ENCODE data around the gene SERTAD2. TPM values are rescaled to one million over a fixed set of nuclear protein-coding genes. Genes with fewer than 3 reads are reported as not detected.

The SERTAD2 gene
- total RNA-seq, 1 donor from 2014 or later, result 9.8 TPM

DNA sequence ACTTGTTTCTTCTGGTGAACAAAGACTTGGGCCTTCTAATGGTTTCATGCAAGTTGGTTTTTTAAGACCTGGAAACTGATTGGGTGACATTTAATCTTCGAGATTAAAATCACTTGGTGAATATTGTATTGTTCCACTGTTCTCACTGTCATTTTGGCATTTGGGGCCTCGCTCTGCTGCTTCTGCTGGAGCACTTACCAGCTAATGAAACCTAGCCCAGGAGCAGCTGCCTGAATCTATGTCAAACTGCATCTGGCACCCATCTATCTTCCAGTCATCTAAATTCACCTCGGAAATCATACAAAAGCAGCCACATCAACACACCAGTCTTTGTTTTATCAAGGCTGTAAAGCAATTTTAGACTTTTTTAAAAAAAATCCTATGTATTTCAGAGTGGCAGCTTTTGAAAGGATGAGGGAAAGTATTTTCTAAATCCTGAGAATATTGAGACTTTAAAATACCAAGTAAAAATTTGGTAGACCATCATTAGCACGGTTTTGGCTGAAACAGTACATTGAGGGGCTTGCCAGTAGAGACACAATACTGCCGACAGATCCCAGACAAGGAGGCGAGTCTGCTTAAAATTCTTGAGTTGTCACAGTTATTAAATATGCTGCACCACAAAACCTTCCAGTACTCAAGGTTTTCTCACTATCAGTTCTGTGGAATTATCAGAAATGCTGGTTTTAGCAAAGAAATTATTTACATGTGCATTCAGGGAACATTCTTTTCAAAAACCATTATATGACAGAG, 26.1 kb upstream of the SERTAD2 start:
- TF ChIP-seq, protein P1, sequence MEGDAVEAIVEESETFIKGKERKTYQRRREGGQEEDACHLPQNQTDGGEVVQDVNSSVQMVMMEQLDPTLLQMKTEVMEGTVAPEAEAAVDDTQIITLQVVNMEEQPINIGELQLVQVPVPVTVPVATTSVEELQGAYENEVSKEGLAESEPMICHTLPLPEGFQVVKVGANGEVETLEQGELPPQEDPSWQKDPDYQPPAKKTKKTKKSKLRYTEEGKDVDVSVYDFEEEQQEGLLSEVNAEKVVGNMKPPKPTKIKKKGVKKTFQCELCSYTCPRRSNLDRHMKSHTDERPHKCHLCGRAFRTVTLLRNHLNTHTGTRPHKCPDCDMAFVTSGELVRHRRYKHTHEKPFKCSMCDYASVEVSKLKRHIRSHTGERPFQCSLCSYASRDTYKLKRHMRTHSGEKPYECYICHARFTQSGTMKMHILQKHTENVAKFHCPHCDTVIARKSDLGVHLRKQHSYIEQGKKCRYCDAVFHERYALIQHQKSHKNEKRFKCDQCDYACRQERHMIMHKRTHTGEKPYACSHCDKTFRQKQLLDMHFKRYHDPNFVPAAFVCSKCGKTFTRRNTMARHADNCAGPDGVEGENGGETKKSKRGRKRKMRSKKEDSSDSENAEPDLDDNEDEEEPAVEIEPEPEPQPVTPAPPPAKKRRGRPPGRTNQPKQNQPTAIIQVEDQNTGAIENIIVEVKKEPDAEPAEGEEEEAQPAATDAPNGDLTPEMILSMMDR (IDR thresholded peaks at IDR 0.05; ENCODE audit: unreplicated experiment), result no peak
- Mint-ChIP-seq H3K36me3 (ENCODE audit: low read depth, unreplicated experiment) (no peaks in the 10 kb centered on the region), H3K4me3 (ENCODE audit: unreplicated experiment) (no peak overlapping the region), H3K27me3 (ENCODE audit: unreplicated experiment) (peaks cover 3% of the 10 kb centered on the region), H3K27ac (ENCODE audit: unreplicated experiment) (no peak overlapping the region), H3K9me3 (ENCODE audit: unreplicated experiment) (no peaks in the 10 kb centered on the region), H3K4me1 (ENCODE audit: unreplicated experiment) (no peaks in the 10 kb centered on the region)
- no peak for DNase-seq (ENCODE audit: low spot score)

GRCh38 chr2:64678771-64679590, 25.3 kb upstream of the SERTAD2 start:
- H3K4me1 Mint-ChIP-seq (ENCODE audit: unreplicated experiment), result no peaks in the 10 kb centered on the region
- H3K36me3 Mint-ChIP-seq (ENCODE audit: low read depth, unreplicated experiment), result no peaks in the 10 kb centered on the region
- H3K27ac Mint-ChIP-seq (ENCODE audit: unreplicated experiment), result no peak overlapping the region
- no peak overlapping the region for H3K4me3 Mint-ChIP-seq (ENCODE audit: unreplicated experiment)
- peaks cover 3% of the 10 kb centered on the region for H3K27me3 Mint-ChIP-seq (ENCODE audit: unreplicated experiment)
- TF ChIP-seq, protein P1 (IDR thresholded peaks at IDR 0.05; ENCODE audit: unreplicated experiment), result no peak
- DNase-seq (ENCODE audit: low spot score), result no peak
- no peaks in the 10 kb centered on the region for H3K9me3 Mint-ChIP-seq (ENCODE audit: unreplicated experiment)

GRCh38 chr2:64677530-64677929, 23.8 kb upstream of the SERTAD2 start:
- TF ChIP-seq, protein P1 (IDR thresholded peaks at IDR 0.05; ENCODE audit: unreplicated experiment), result no peak
- Mint-ChIP-seq H3K4me3 (ENCODE audit: unreplicated experiment) (no peak overlapping the region), H3K27me3 (ENCODE audit: unreplicated experiment) (peaks cover 3% of the 10 kb centered on the region), H3K4me1 (ENCODE audit: unreplicated experiment) (no peaks in the 10 kb centered on the region), H3K36me3 (ENCODE audit: low read depth, unreplicated experiment) (no peaks in the 10 kb centered on the region), H3K9me3 (ENCODE audit: unreplicated experiment) (no peaks in the 10 kb centered on the region), H3K27ac (ENCODE audit: unreplicated experiment) (no peak overlapping the region)
- no peak for DNase-seq (ENCODE audit: low spot score)

DNA sequence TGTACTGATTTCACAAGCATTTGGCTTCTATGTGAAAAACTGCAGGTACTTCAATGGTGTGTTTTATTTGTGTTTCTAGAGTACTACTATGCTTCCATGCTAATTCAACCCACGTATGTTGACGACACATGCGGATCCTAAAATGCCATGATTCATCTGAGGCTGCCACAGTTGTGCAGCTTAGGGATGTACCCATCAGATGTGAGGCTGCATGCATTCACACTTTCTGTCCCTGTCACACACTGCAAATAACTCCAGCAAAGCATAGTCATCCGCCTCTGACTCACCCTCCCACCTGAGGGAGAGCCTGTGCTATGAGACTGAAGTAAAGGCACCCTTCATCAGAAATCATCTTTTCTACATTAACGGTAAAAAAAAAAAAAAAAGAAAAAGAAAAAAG, 22.1 kb upstream of the SERTAD2 start:
- TF ChIP-seq, protein P1 (IDR thresholded peaks at IDR 0.05; ENCODE audit: unreplicated experiment), result no peak
- Mint-ChIP-seq H3K9me3 (ENCODE audit: unreplicated experiment) (no peaks in the 10 kb centered on the region), H3K4me3 (ENCODE audit: unreplicated experiment) (no peak overlapping the region), H3K4me1 (ENCODE audit: unreplicated experiment) (no peaks in the 10 kb centered on the region), H3K27me3 (ENCODE audit: unreplicated experiment) (peaks cover 3% of the 10 kb centered on the region), H3K36me3 (ENCODE audit: low read depth, unreplicated experiment) (no peaks in the 10 kb centered on the region), H3K27ac (ENCODE audit: unreplicated experiment) (no peak overlapping the region)
- no peak for DNase-seq (ENCODE audit: low spot score)

- H3K4me3 Mint-ChIP-seq (ENCODE audit: unreplicated experiment), result no peak overlapping the region
- H3K4me1 Mint-ChIP-seq (ENCODE audit: unreplicated experiment), result peaks cover 6% of the 10 kb centered on the region
- H3K27me3 Mint-ChIP-seq (ENCODE audit: unreplicated experiment), result peaks cover 3% of the 10 kb centered on the region
- no peak overlapping the region for H3K27ac Mint-ChIP-seq (ENCODE audit: unreplicated experiment)
- no peaks in the 10 kb centered on the region for H3K9me3 Mint-ChIP-seq (ENCODE audit: unreplicated experiment)
- TF ChIP-seq, protein P1 (IDR thresholded peaks at IDR 0.05; ENCODE audit: unreplicated experiment), result no peak
- no peak for DNase-seq (ENCODE audit: low spot score)
- H3K36me3 Mint-ChIP-seq (ENCODE audit: low read depth, unreplicated experiment), result no peaks in the 10 kb centered on the region
Measured at GRCh38 chr2:64672708-64673107, 19.0 kb upstream of the SERTAD2 start.

Measured in endothelial cell (in vitro differentiated cells).